Activated naive CD4-positive, alpha-beta T cell treated with anti-CD3 and anti-CD28 coated beads for 36 hours (primary cell): ENCODE measurements around the gene TALDO1. TPM values are rescaled to one million over a fixed set of nuclear protein-coding genes. Genes with fewer than 3 reads are reported as not detected.

Source experiments
- CTCF ChIA-PET: fragments of 350-600 bp; sonication (Branson Sonifier 250); formaldehyde crosslinking; loops from one replicate; lab custom pipeline; 2021; ENCODE audit warnings: antibody characterized with exemption; lab: Charles Lee
- DNase-seq: peaks from one replicate; pipeline ENCODE4 v3.0.0-alpha.2; 2020
- H3K27ac Mint-ChIP-seq: one replicate; pipeline ENCODE4 v1.8.0; 2021; ENCODE audit warnings: mild to moderate bottlenecking, mixed read lengths
- H3K27me3 Mint-ChIP-seq: one replicate; pipeline ENCODE4 v1.8.0; 2021; ENCODE audit warnings: low read depth, mixed read lengths
- H3K36me3 Mint-ChIP-seq: one replicate; pipeline ENCODE4 v1.8.0; 2021; ENCODE audit warnings: low read depth, mixed read lengths
- H3K4me1 Mint-ChIP-seq: one replicate; pipeline ENCODE4 v1.8.0; 2021; ENCODE audit warnings: low read depth, mixed read lengths
- H3K4me3 Mint-ChIP-seq: one replicate; pipeline ENCODE4 v1.8.0; 2021; ENCODE audit warnings: mild to moderate bottlenecking, moderate library complexity, mixed read lengths
- H3K9me3 Mint-ChIP-seq: one replicate; pipeline ENCODE4 v1.8.0; 2021; ENCODE audit warnings: mixed read lengths
- intact Hi-C: fragments of 100-400 bp; cut with micrococcal nuclease; formaldehyde crosslinking; loops from one replicate; pipeline ENCODE4 v1.15.1; 2023
- total RNA-seq, 2 experiments: library from RNA; stranded (reverse); gene quantifications; one replicate each; pipeline ENCODE4 v1.2.3, GENCODE V29; 2021

TALDO1 gene
- total RNA-seq, 2 experiments from 2014 or later: 327 to 360 TPM

GRCh38 chr11:787084-787675 is 39.9 kb downstream of the TALDO1 start:
- CTCF ChIA-PET: no interaction called here
- no peak for DNase-seq
- no peaks in the 10 kb centered on the region for H3K9me3 Mint-ChIP-seq
- H3K27ac Mint-ChIP-seq: no peak overlapping the region
- intact Hi-C loops: no loop called here
- H3K36me3 Mint-ChIP-seq: peaks cover 7% of the 10 kb centered on the region
- H3K4me3 Mint-ChIP-seq: no peak overlapping the region
- H3K27me3 Mint-ChIP-seq: peaks cover 3% of the 10 kb centered on the region
- no peaks in the 10 kb centered on the region for H3K4me1 Mint-ChIP-seq

- intact Hi-C loops: no loop called here
- Mint-ChIP-seq H3K27ac (no peak overlapping the region), H3K36me3 (peaks cover 8% of the 10 kb centered on the region), H3K4me1 (no peaks in the 10 kb centered on the region), H3K9me3 (no peaks in the 10 kb centered on the region), H3K4me3 (no peak overlapping the region), H3K27me3 (peaks cover 3% of the 10 kb centered on the region)
- no peak for DNase-seq
- CTCF ChIA-PET: no interaction called here
These were observed 40.9 kb downstream of the TALDO1 start for GRCh38 chr11:788009-788640.

- H3K4me1 Mint-ChIP-seq: no peaks in the 10 kb centered on the region
- CTCF ChIA-PET: no interaction called here
- no peaks in the 10 kb centered on the region for H3K9me3 Mint-ChIP-seq
- H3K27me3 Mint-ChIP-seq: peaks cover 3% of the 10 kb centered on the region
- H3K27ac Mint-ChIP-seq: no peak overlapping the region
- intact Hi-C loops: no loop called here
- peaks cover 11% of the 10 kb centered on the region for H3K36me3 Mint-ChIP-seq
- no peak overlapping the region for H3K4me3 Mint-ChIP-seq
- no peak for DNase-seq
These were observed 42.0 kb downstream of the TALDO1 start for GRCh38 chr11:788953-789940.

GRCh38 chr11:789943-790342 is 42.7 kb downstream of the TALDO1 start, which contains the start of gene CEND1:
CEND1 (minus strand) TSS chr11:790090; CDS start chr11:788576, 1,514 bp downstream.
- Mint-ChIP-seq H3K9me3 (no peaks in the 10 kb centered on the region), H3K36me3 (peaks cover 11% of the 10 kb centered on the region), H3K4me1 (peaks cover 1% of the 10 kb centered on the region), H3K27me3 (peaks cover 3% of the 10 kb centered on the region), H3K27ac (no peak within 1 kb of the TSS), H3K4me3 (no peak within 1 kb of the TSS)
- no peak for DNase-seq
- CTCF ChIA-PET: no interaction called here
- intact Hi-C loops: loop anchor here (10.0 kb wide), 1 partner anchor 475 kb away; the partner anchor contains the start of gene IFITM1

- peaks cover 7% of the 10 kb centered on the region for H3K4me1 Mint-ChIP-seq
- intact Hi-C loops: loop anchor here (10.0 kb wide), 1 partner anchor 476 kb away; the partner anchor contains the start of gene IFITM1
- H3K9me3 Mint-ChIP-seq: no peaks in the 10 kb centered on the region
- CTCF ChIA-PET: no interaction called here
- peaks cover 3% of the 10 kb centered on the region for H3K27me3 Mint-ChIP-seq
- H3K4me3 Mint-ChIP-seq: no peak overlapping the region
- DNase-seq: no peak
- H3K27ac Mint-ChIP-seq: no peak overlapping the region
- peaks cover 11% of the 10 kb centered on the region for H3K36me3 Mint-ChIP-seq
These were observed 43.7 kb downstream of the TALDO1 start for GRCh38 chr11:790721-791564.

GRCh38 chr11:791658-792534 is 44.6 kb downstream of the TALDO1 start:
- CTCF ChIA-PET: no interaction called here
- Mint-ChIP-seq H3K9me3 (no peaks in the 10 kb centered on the region), H3K27me3 (peaks cover 3% of the 10 kb centered on the region), H3K4me1 (peaks cover 12% of the 10 kb centered on the region), H3K36me3 (peaks cover 11% of the 10 kb centered on the region), H3K4me3 (no peak overlapping the region), H3K27ac (no peak overlapping the region)
- intact Hi-C loops: loop anchor here (10.0 kb wide), 1 partner anchor 477 kb away; the partner anchor contains the start of gene IFITM1
- no peak for DNase-seq

- peaks cover 12% of the 10 kb centered on the region for H3K4me1 Mint-ChIP-seq
- peaks cover 11% of the 10 kb centered on the region for H3K36me3 Mint-ChIP-seq
- no peak overlapping the region for H3K4me3 Mint-ChIP-seq
- peaks cover 3% of the 10 kb centered on the region for H3K27me3 Mint-ChIP-seq
- CTCF ChIA-PET: no interaction called here
- intact Hi-C loops: loop anchor here (10.0 kb wide), 1 partner anchor 478 kb away; the partner anchor contains the start of gene IFITM1
- H3K9me3 Mint-ChIP-seq: no peaks in the 10 kb centered on the region
- no peak overlapping the region for H3K27ac Mint-ChIP-seq
- DNase-seq: no peak
These were observed 45.2 kb downstream of the TALDO1 start for GRCh38 chr11:792535-792821.

- no peak overlapping the region for H3K27ac Mint-ChIP-seq
- H3K4me1 Mint-ChIP-seq: peaks cover 12% of the 10 kb centered on the region
- H3K4me3 Mint-ChIP-seq: no peak overlapping the region
- H3K36me3 Mint-ChIP-seq: peaks cover 11% of the 10 kb centered on the region
- CTCF ChIA-PET: no interaction called here
- intact Hi-C loops: loop anchor here (10.0 kb wide), 1 partner anchor 478 kb away; the partner anchor contains the start of gene IFITM1
- H3K9me3 Mint-ChIP-seq: no peaks in the 10 kb centered on the region
- H3K27me3 Mint-ChIP-seq: peaks cover 3% of the 10 kb centered on the region
- no peak for DNase-seq
These were observed 45.6 kb downstream of the TALDO1 start for GRCh38 chr11:792873-793272.

GRCh38 chr11:793556-793955 is 46.3 kb downstream of the TALDO1 start:
- CTCF ChIA-PET: no interaction called here
- Mint-ChIP-seq H3K27me3 (peaks cover 3% of the 10 kb centered on the region), H3K36me3 (peaks cover 11% of the 10 kb centered on the region), H3K9me3 (no peaks in the 10 kb centered on the region), H3K27ac (no peak overlapping the region), H3K4me3 (no peak overlapping the region), H3K4me1 (peaks cover 12% of the 10 kb centered on the region)
- DNase-seq: no peak
- intact Hi-C loops: loop anchor here (10.0 kb wide), 1 partner anchor 479 kb away; the partner anchor contains the start of gene IFITM1

- DNase-seq: no peak
- Mint-ChIP-seq H3K36me3 (peaks cover 11% of the 10 kb centered on the region), H3K27ac (no peak overlapping the region), H3K9me3 (no peaks in the 10 kb centered on the region), H3K27me3 (no peaks in the 10 kb centered on the region), H3K4me1 (peaks cover 12% of the 10 kb centered on the region), H3K4me3 (peak overlapping the region; percentile 4)
- intact Hi-C loops: loop anchor here (10.0 kb wide), 1 partner anchor 479 kb away; the partner anchor contains the start of gene IFITM1
- CTCF ChIA-PET: no interaction called here
These were observed 46.9 kb downstream of the TALDO1 start for GRCh38 chr11:794013-794765.
